ENCODE data around the gene XYLT2.
A peak's percentile ranks its signal among the peaks of the same experiment; 100 is the strongest.
"Not testable (repeated sequence)": the region's sequence is repeated elsewhere in the genome, so short reads cannot be mapped to it uniquely, and the experiment has no call there.

XYLT2 gene

DNA sequence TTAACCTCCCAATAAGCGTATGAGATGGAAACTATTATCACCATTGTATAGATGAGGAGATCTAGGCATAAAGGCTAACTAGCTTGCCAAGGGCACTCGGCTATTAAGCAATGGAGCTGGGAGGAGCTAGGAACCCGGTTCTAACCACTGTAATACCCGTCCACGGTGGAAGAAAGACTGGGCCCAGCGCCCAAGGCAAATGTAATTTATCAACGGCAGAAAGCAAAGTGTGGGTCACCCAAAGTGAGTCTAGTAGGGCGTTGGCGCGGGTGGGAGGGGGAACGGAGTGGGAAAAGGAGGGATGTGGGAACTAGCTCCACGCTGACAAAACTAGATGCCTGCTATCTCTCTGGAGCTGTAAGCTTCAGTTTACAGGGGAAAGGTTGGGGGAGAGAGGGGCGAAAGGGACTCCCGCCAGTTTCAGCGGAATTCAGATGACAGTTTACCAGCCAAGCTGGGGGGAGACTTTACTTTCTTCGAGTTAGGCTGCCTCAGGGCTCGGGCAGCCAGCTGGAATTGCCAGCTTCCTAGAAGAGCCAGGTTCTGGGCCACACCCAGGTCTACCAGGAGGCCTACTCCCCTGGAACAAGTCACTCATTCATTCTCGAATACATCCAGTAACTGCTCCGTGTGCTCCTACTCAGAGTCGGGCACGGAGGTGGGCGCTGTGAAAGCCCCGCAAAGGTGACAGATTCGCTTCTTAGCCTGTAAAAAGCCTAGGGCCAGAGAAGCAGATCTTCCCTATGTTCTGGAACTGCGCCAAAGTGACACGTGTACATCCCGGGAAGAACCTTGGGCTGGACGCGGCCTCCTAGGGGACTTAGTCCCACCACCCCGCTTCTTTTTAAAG lies 50.6 kb downstream of the XYLT2 start:
- TF ChIP-seq ZFX (IDR thresholded peaks at IDR 0.05) (peak; percentile 67), CTCF (conservative IDR thresholded peaks at IDR 0.05) (no peak)
- peak overlapping the region; percentile 91 for H3K27ac ChIP-seq

GRCh38 chr17:50397111-50397918 lies 51.4 kb downstream of the XYLT2 start, which contains the start of gene LRRC59:
TSS of gene LRRC59 (minus strand) at chr17:50397523. CDS start at chr17:50397317, 206 bp downstream.
- TF ChIP-seq ZFX (IDR thresholded peaks at IDR 0.05), result peak; percentile 69
- TF ChIP-seq CTCF (conservative IDR thresholded peaks at IDR 0.05), result peak; percentile 99
- H3K27ac ChIP-seq, result peak within 1 kb of the TSS; percentile 91

- TF ChIP-seq CTCF (conservative IDR thresholded peaks at IDR 0.05) (no peak), ZFX (IDR thresholded peaks at IDR 0.05) (no peak)
- H3K27ac ChIP-seq, result peak overlapping the region; percentile 91
Observed at GRCh38 chr17:50397919-50398285, 52.0 kb downstream of the XYLT2 start.

- H3K27ac ChIP-seq, result not testable (repeated sequence)
Observed at GRCh38 chr17:50398672-50399071, 52.7 kb downstream of the XYLT2 start.

GRCh38 chr17:50399591-50399990 lies 53.7 kb downstream of the XYLT2 start:
- not testable (repeated sequence) for H3K27ac ChIP-seq

GRCh38 chr17:50405351-50405750 lies 59.4 kb downstream of the XYLT2 start:
- H3K27ac ChIP-seq, result not testable (repeated sequence)

DNA sequence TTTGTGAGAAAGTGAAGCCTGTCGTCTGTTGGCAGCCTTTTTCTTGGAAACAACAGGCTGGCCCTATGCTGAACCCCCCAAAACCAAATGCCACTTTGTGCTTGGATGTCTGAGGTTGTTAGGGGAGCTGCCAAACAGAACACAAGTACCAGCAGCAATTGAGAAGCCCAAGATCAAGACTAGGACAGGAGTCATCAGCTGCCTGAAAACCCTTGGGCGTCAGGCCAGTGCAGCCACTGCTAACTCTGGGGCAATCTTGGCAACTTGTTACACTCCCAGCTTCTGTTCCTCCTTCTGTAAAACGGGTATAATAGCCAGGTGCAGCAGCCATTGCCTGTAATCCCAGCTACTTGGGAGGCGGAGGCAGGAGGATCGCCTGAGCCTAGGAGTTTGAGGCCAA lies 60.7 kb downstream of the XYLT2 start:
- TF ChIP-seq ZFX (IDR thresholded peaks at IDR 0.05) (no peak), CTCF (conservative IDR thresholded peaks at IDR 0.05) (no peak)
- no peak overlapping the region for H3K27ac ChIP-seq

DNA sequence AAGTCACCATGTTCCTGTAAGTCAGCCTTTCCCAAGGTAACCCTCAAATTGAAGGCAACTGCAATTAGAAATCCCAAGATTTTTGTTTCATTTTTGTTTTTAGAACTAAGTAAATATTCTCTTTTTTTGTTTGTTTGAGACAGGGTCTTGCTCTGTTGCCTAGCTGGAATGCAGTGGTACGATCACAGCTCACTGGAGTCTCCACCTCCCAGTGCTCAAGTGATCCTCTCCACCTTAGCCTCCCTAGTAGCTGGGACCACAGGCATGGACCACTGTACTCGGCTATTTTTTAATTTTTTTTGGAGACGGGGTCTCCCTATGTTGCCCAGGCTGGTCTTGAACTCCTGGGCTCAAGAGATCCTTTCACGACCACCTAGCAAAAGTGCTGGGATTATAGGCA lies 62.0 kb downstream of the XYLT2 start:
- H3K27ac ChIP-seq, result no peak overlapping the region
- TF ChIP-seq CTCF (conservative IDR thresholded peaks at IDR 0.05) (no peak), ZFX (IDR thresholded peaks at IDR 0.05) (no peak)

Data from C4-2B (cell line).